Hepatocyte (in vitro differentiated cells): Measurements from ENCODE around the gene C1QTNF3. TPM values are rescaled to one million over a fixed set of nuclear protein-coding genes. Genes with fewer than 3 reads are reported as not detected.
A peak's percentile ranks its signal among the peaks of the same experiment; 100 is the strongest.

ENCODE experiments used
- DNase-seq: peaks from one replicate; pipeline ENCODE4 v3.0.0-alpha.2; 2016; ENCODE audit warnings: low spot score
- H2AFZ ChIP-seq: fragments of 200-600 bp; sonication (generic); 2 replicates; pipeline ENCODE4 v1.6.0; 2016; ENCODE audit warnings: antibody characterized with exemption, mild to moderate bottlenecking
- H3K27ac ChIP-seq: fragments of 200-600 bp; sonication (generic); 2 replicates; pipeline ENCODE4 v1.5.1; 2016; ENCODE audit warnings: mild to moderate bottlenecking
- H3K27me3 ChIP-seq: fragments of 200-600 bp; sonication (generic); 2 replicates; pipeline ENCODE4 v1.6.1; 2016
- H3K36me3 ChIP-seq: fragments of 200-600 bp; sonication (generic); replicated peaks from 2 replicates; pipeline ENCODE4 v1.5.1; 2016; ENCODE audit warnings: low read depth; ENCODE audit not compliant: insufficient read depth
- H3K4me1 ChIP-seq: fragments of 200-600 bp; sonication (generic); 2 replicates; pipeline ENCODE4 v1.5.1; 2016; ENCODE audit warnings: mild to moderate bottlenecking, moderate library complexity; ENCODE audit not compliant: insufficient read depth
- H3K4me2 ChIP-seq: fragments of 200-600 bp; sonication (generic); 2 replicates; pipeline ENCODE4 v1.6.0; 2016
- H3K4me3 ChIP-seq: fragments of 200-600 bp; sonication (generic); 2 replicates; pipeline ENCODE4 v1.5.1; 2016; ENCODE audit warnings: mild to moderate bottlenecking
- H3K79me2 ChIP-seq: fragments of 200-600 bp; sonication (generic); 2 replicates; pipeline ENCODE4 v1.6.0; 2017; ENCODE audit warnings: mild to moderate bottlenecking
- H3K9me2 ChIP-seq: fragments of 200-600 bp; sonication (generic); replicated peaks from 2 replicates; pipeline ENCODE4 v1.6.0; 2017; ENCODE audit warnings: mild to moderate bottlenecking; ENCODE audit not compliant: insufficient read depth
- H3K9me3 ChIP-seq: fragments of 200-600 bp; sonication (generic); 2 replicates; pipeline ENCODE4 v1.5.1; 2016; ENCODE audit warnings: low read depth, mild to moderate bottlenecking
- H4K20me1 ChIP-seq: fragments of 200-600 bp; sonication (generic); 2 replicates; pipeline ENCODE4 v1.6.0; 2016; ENCODE audit warnings: mild to moderate bottlenecking; ENCODE audit not compliant: insufficient read depth, poor library complexity, severe bottlenecking
- EZH2 ChIP-seq: fragments of 200-600 bp; sonication (generic); IDR thresholded peaks from 2 replicates; pipeline ENCODE4 v1.6.1; 2016; ENCODE audit warnings: antibody characterized with exemption, mild to moderate bottlenecking, borderline replicate concordance
- EZH2phosphoT487 ChIP-seq: fragments of 200-600 bp; sonication (generic); IDR thresholded peaks from one replicate; pipeline ENCODE4 v1.6.1; 2018; ENCODE audit warnings: antibody characterized with exemption, mild to moderate bottlenecking, low read depth, moderate library complexity; ENCODE audit not compliant: unreplicated experiment, severe bottlenecking
- WGBS: methylation state at CpG from one replicate; pipeline ENCODE4 v1.1.6; 2016; ENCODE audit warnings: low lambda C conversion rate; ENCODE audit errors: missing lambda C conversion rate; 5-methylcytosine and 5-hydroxymethylcytosine counted together
- polyA plus RNA-seq: library from polyadenylated mRNA; unstranded; fragments of >200 nt; fragmentation: Nextera tagmentation; extraction: Ambion mirVana; gene quantifications from 2 replicates; pipeline ENCODE4 v1.2.1, GENCODE V29; 2016
- total RNA-seq: library from RNA; depleted of rRNA; stranded (reverse); fragments of >200 nt; gene quantifications from 2 replicates; pipeline ENCODE4 v1.2.3, GENCODE V29; 2014
- TF ChIP-seq, protein P1 (sequence below): fragments of 200-600 bp; sonication (generic); IDR thresholded peaks from 2 replicates; pipeline ENCODE4 v1.5.1; 2016; ENCODE audit warnings: antibody characterized with exemption, mild to moderate bottlenecking; ENCODE audit not compliant: poor library complexity

C1QTNF3 gene
- total and polyA plus RNA-seq, 2 experiments from 2014 or later = 2.7 to 7.4 TPM

DNA sequence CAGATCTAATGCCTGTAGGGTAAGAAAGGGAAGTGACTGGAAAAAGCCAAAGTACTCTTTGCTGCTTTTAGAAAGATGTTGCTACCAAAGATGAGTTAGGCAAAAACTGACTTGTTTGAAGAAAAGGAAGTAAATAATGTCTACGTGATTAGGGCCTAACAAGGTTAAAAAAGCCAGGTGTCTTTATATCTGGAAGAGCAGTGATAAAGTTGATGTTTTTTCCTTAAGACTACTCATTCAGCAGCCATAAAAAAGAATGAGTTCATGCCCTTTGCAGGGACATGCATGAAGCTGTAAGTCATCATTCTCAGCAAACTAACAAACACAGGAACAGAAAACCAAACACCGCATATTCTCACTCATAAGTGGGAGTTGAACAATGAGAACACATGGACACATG is 21.7 kb downstream of the C1QTNF3 start:
- peak overlapping the region; percentile 80 for H3K27ac ChIP-seq
- DNase-seq = no peak
- 72% methylated on average over 2 of the region's 2 CpGs for WGBS

DNA sequence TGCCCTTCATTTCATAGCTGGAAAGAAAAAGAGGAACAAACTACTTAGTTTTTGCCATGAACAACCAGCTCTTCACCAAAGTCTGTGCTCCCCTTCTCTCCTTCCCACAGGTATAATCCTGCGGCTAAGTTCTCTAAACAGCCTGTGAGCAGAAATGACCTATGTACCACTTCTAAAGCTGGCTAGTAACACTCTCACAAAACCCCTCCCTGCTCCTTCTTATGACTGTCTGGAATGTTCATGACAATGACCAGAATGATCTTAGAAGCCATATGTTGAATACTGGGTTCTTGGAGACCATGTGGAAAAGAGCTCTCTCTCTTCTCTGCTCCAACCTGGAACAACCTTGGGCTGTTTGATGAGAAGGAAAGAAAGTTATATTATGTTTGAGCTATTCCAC is 22.3 kb downstream of the C1QTNF3 start:
- no peaks in the 10 kb centered on the region for H4K20me1 ChIP-seq
- H3K27ac ChIP-seq = peak overlapping the region; percentile 80
- H3K4me1 ChIP-seq = peaks cover 28% of the 10 kb centered on the region
- TF ChIP-seq EZH2 (no peak), EZH2phosphoT487 (no peak)
- TF ChIP-seq, protein P1, sequence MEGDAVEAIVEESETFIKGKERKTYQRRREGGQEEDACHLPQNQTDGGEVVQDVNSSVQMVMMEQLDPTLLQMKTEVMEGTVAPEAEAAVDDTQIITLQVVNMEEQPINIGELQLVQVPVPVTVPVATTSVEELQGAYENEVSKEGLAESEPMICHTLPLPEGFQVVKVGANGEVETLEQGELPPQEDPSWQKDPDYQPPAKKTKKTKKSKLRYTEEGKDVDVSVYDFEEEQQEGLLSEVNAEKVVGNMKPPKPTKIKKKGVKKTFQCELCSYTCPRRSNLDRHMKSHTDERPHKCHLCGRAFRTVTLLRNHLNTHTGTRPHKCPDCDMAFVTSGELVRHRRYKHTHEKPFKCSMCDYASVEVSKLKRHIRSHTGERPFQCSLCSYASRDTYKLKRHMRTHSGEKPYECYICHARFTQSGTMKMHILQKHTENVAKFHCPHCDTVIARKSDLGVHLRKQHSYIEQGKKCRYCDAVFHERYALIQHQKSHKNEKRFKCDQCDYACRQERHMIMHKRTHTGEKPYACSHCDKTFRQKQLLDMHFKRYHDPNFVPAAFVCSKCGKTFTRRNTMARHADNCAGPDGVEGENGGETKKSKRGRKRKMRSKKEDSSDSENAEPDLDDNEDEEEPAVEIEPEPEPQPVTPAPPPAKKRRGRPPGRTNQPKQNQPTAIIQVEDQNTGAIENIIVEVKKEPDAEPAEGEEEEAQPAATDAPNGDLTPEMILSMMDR = no peak
- peak; percentile 34 for DNase-seq
- no peaks in the 10 kb centered on the region for H3K79me2 ChIP-seq
- H3K27me3 ChIP-seq = no peaks in the 10 kb centered on the region
- H3K4me2 ChIP-seq = peak overlapping the region; percentile 25
- H3K9me3 ChIP-seq = no peaks in the 10 kb centered on the region
- no peaks in the 10 kb centered on the region for H3K9me2 ChIP-seq
- H2AFZ ChIP-seq = no peak overlapping the region
- no peak overlapping the region for H3K4me3 ChIP-seq
- 92% methylated on average over 1 of the region's 1 CpG for WGBS
- H3K36me3 ChIP-seq = no peaks in the 10 kb centered on the region

More for the DNA sequence above, 21.7 kb downstream of the C1QTNF3 start:
- Histone ChIP-seq H3K27me3 (no peaks in the 10 kb centered on the region), H3K9me3 (no peaks in the 10 kb centered on the region), H3K4me1 (peaks cover 24% of the 10 kb centered on the region), H3K79me2 (no peaks in the 10 kb centered on the region), H2AFZ (no peak overlapping the region), H3K9me2 (no peaks in the 10 kb centered on the region), H3K36me3 (no peaks in the 10 kb centered on the region), H3K4me2 (no peak overlapping the region), H3K4me3 (no peak overlapping the region), H4K20me1 (no peaks in the 10 kb centered on the region)
- TF ChIP-seq, protein P1 = no peak
- TF ChIP-seq EZH2phosphoT487 (no peak), EZH2 (no peak)

DNA sequence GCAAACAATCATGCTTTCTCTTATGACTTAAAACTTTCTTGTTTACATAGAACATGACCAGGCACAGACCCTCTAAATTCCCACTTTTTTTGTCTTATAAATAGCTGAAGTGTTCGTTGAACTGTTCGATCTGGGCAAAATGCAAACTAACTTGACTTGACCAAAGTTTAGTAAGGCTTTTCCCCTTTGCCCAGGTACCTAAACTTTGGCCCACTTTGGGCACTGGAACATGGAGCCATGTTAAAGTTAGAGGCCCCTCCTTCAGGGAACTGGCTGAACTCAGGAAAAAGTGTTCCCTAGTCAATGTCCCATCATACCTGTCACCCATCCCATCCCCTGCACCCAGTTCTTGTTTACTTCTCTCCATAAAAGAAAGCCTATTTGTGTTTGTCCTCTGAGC is 25.8 kb downstream of the C1QTNF3 start:
- 89% methylated on average over 2 of the region's 2 CpGs for WGBS
- peaks cover 40% of the 10 kb centered on the region for H3K4me1 ChIP-seq
- H4K20me1 ChIP-seq = no peaks in the 10 kb centered on the region
- no peaks in the 10 kb centered on the region for H3K79me2 ChIP-seq
- H3K4me2 ChIP-seq = no peak overlapping the region
- TF ChIP-seq, protein P1 = no peak
- TF ChIP-seq EZH2 = no peak
- TF ChIP-seq EZH2phosphoT487 = no peak
- no peaks in the 10 kb centered on the region for H3K9me3 ChIP-seq
- no peaks in the 10 kb centered on the region for H3K36me3 ChIP-seq
- H3K27me3 ChIP-seq = no peaks in the 10 kb centered on the region
- H2AFZ ChIP-seq = no peak overlapping the region
- no peak overlapping the region for H3K4me3 ChIP-seq
- no peaks in the 10 kb centered on the region for H3K9me2 ChIP-seq
- no peak overlapping the region for H3K27ac ChIP-seq
- DNase-seq = no peak

DNA sequence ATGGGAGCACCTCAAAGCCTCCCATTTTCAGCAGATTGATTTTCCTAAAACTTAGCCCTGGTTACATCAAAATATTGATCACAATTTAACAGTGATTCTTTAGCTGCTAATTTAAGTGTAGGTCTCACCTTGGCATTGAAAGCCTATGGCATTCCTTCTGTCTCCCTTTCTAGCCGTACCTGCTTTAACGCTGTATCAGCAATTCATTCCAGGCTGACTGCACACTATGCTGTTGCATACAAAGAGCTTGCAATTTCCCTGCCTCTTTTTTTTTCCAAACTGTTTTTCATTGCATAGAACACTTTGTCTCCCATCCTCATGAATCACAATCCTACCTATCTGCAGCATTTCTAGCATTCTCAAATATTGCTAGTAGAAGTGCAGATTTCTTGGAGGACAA is 26.3 kb downstream of the C1QTNF3 start:
- Histone ChIP-seq H2AFZ (no peak overlapping the region), H3K4me1 (peaks cover 35% of the 10 kb centered on the region), H3K9me2 (no peaks in the 10 kb centered on the region), H4K20me1 (no peaks in the 10 kb centered on the region), H3K36me3 (no peaks in the 10 kb centered on the region), H3K27me3 (no peaks in the 10 kb centered on the region), H3K9me3 (no peaks in the 10 kb centered on the region), H3K27ac (peak overlapping the region; percentile 35), H3K4me3 (no peak overlapping the region), H3K79me2 (no peaks in the 10 kb centered on the region), H3K4me2 (peak overlapping the region; percentile 52)
- 63% methylated on average over 2 of the region's 2 CpGs for WGBS
- TF ChIP-seq EZH2phosphoT487 (no peak), EZH2 (no peak)
- TF ChIP-seq, protein P1 = no peak
- no peak for DNase-seq
